IMR-90 (cell line): ENCODE data around the gene KAZN. TPM values are rescaled to one million over a fixed set of nuclear protein-coding genes. Genes with fewer than 3 reads are reported as not detected.
A peak's percentile ranks its signal among the peaks of the same experiment; 100 is the strongest.

ENCODE experiments used
- ATAC-seq: fragments of 200-7000 bp; cut with Tn5 transposase; 2 replicates; pipeline ENCODE4 v1.9.1; 2020; ENCODE audit warnings: low read depth, mild to moderate bottlenecking, moderate library complexity
- BruUV-seq: library from RNA; stranded (reverse); fragments of 400-500 nt; replicated peaks from 2 replicates; lab custom pipeline; 2021; lab: Mats Ljungman, UMichigan
- CTCF ChIA-PET: fragments of 300-600 bp; formaldehyde crosslinking; extraction: SDS; loops from one replicate; lab custom pipeline; 2021; ENCODE audit warnings: antibody characterized with exemption; lab: Yijun Ruan, JAX
- POLR2A ChIA-PET: fragments of 300-600 bp; sonication (Branson Sonifier 250); formaldehyde crosslinking; loops from one replicate; lab custom pipeline; 2022; ENCODE audit warnings: antibody characterized with exemption; ENCODE audit not compliant: unreplicated experiment; lab: Charles Lee
- DNase-seq: peaks from one replicate; pipeline ENCODE4 v3.0.0; 2013
- H2AFZ ChIP-seq: replicated peaks from 2 replicates; pipeline ENCODE3; 2013; ENCODE audit warnings: low read length, mild to moderate bottlenecking; ENCODE audit not compliant: poor library complexity
- H2AK5ac ChIP-seq: 2 replicates; pipeline ENCODE4 v1.6.1; 2013; ENCODE audit warnings: low read depth, low read length, inconsistent platforms
- H2AK9ac ChIP-seq: replicated peaks from 2 replicates; pipeline ENCODE3; 2013; ENCODE audit warnings: mild to moderate bottlenecking, low read depth, low read length, moderate library complexity; ENCODE audit not compliant: poor library complexity
- H2BK120ac ChIP-seq: 2 replicates; pipeline ENCODE4 v1.6.1; 2013; ENCODE audit warnings: low read depth, low read length, inconsistent platforms
- H2BK15ac ChIP-seq: 3 replicates; pipeline ENCODE4 v1.6.1; 2013; ENCODE audit warnings: low read depth, low read length, inconsistent platforms
- H2BK20ac ChIP-seq: 2 replicates; pipeline ENCODE4 v1.6.1; 2013; ENCODE audit warnings: low read depth, mild to moderate bottlenecking, inconsistent platforms, low read length, moderate library complexity
- H2BK5ac ChIP-seq: 2 replicates; pipeline ENCODE4 v1.6.1; 2013; ENCODE audit warnings: mild to moderate bottlenecking, low read depth, low read length, inconsistent platforms; ENCODE audit not compliant: poor library complexity, severe bottlenecking
- H3K14ac ChIP-seq: replicated peaks from 2 replicates; pipeline ENCODE4 v1.6.1; 2013; ENCODE audit warnings: low read depth, low read length, inconsistent platforms
- H3K18ac ChIP-seq: 2 replicates; pipeline ENCODE4 v1.6.1; 2013; ENCODE audit warnings: low read depth, low read length, control low read depth
- H3K23ac ChIP-seq: 2 replicates; pipeline ENCODE4 v1.6.1; 2013; ENCODE audit warnings: low read depth, low read length, inconsistent platforms
- H3K27ac ChIP-seq: 2 replicates; pipeline ENCODE4 v1.5.1; 2013; ENCODE audit warnings: mild to moderate bottlenecking, control low read depth, low read length; ENCODE audit not compliant: insufficient read depth
- H3K27me3 ChIP-seq: 2 replicates; pipeline ENCODE4 v1.6.1; 2013; ENCODE audit warnings: low read length; ENCODE audit not compliant: control insufficient read depth, insufficient read depth
- H3K36me3 ChIP-seq: 2 replicates; pipeline ENCODE4 v1.6.1; 2013; ENCODE audit warnings: low read length, mixed read lengths; ENCODE audit not compliant: control insufficient read depth, insufficient read depth
- H3K4ac ChIP-seq: 2 replicates; pipeline ENCODE4 v1.6.1; 2013; ENCODE audit warnings: low read depth, low read length, inconsistent platforms
- H3K4me1 ChIP-seq: 2 replicates; pipeline ENCODE4 v1.6.1; 2013; ENCODE audit warnings: low read length, mixed read lengths; ENCODE audit not compliant: control insufficient read depth, insufficient read depth
- H3K4me2 ChIP-seq: 2 replicates; pipeline ENCODE4 v1.6.1; 2013; ENCODE audit warnings: low read depth, mild to moderate bottlenecking, control low read depth, low read length, moderate library complexity
- H3K4me3 ChIP-seq: 2 replicates; pipeline ENCODE4 v1.5.1; 2013; ENCODE audit warnings: low read depth, mild to moderate bottlenecking, control low read depth, low read length, moderate library complexity; ENCODE audit not compliant: insufficient read depth
- H3K56ac ChIP-seq: 2 replicates; pipeline ENCODE4 v1.6.1; 2013; ENCODE audit warnings: low read length, inconsistent platforms; ENCODE audit not compliant: insufficient read depth; ENCODE audit errors: extremely low read depth
- H3K79me1 ChIP-seq, 2 experiments: 2 replicates each; pipeline ENCODE4 v1.6.1; 2013; ENCODE audit warnings: low read length in 2 of 2, inconsistent platforms in 1 of 2, low read depth in 1 of 2
- H3K9ac ChIP-seq: 2 replicates; pipeline ENCODE4 v1.6.1; 2013; ENCODE audit warnings: low read depth, low read length, control low read depth
- H3K9me1 ChIP-seq: 2 replicates; pipeline ENCODE4 v1.6.1; 2013; ENCODE audit warnings: low read length, inconsistent platforms; ENCODE audit not compliant: insufficient read depth
- H3K9me3 ChIP-seq: 2 replicates; pipeline ENCODE4 v1.6.1; 2013; ENCODE audit warnings: low read length; ENCODE audit not compliant: control insufficient read depth, insufficient read depth
- H4K20me1 ChIP-seq: 2 replicates; pipeline ENCODE4 v1.6.1; 2013; ENCODE audit warnings: low read length, inconsistent platforms; ENCODE audit not compliant: insufficient read depth
- H4K5ac ChIP-seq: 2 replicates; pipeline ENCODE4 v1.6.1; 2013; ENCODE audit warnings: mild to moderate bottlenecking, low read depth, low read length, control low read depth
- H4K8ac ChIP-seq, 2 experiments: 2 replicates each; pipeline ENCODE4 v1.6.1; 2013; ENCODE audit warnings: low read depth in 2 of 2, low read length in 2 of 2, control low read depth in 1 of 2, inconsistent platforms in 1 of 2
- H4K91ac ChIP-seq: 2 replicates; pipeline ENCODE4 v1.6.1; 2013; ENCODE audit warnings: low read depth, low read length, inconsistent platforms; ENCODE audit not compliant: insufficient read depth
- BHLHE40 ChIP-seq: fragments of 150-350 bp; IDR thresholded peaks from 2 replicates; pipeline ENCODE4 v1.6.1; 2016; ENCODE audit warnings: mild to moderate bottlenecking, low read depth, low read length
- CHD1 ChIP-seq: IDR thresholded peaks from 2 replicates; pipeline ENCODE4 v1.6.1; 2012; ENCODE audit warnings: low read depth, low read length, improper control_type of control experiment
- MXI1 ChIP-seq: IDR thresholded peaks from 2 replicates; pipeline ENCODE4 v1.6.1; 2012; ENCODE audit warnings: low read depth, mild to moderate bottlenecking, low read length, moderate library complexity, borderline replicate concordance
- NFE2L2 ChIP-seq: fragments of 150-350 bp; IDR thresholded peaks from 2 replicates; pipeline ENCODE4 v1.6.1; 2016; ENCODE audit warnings: low read depth, mild to moderate bottlenecking, low read length
- WGBS, 2 experiments: methylation state at CpG; one replicate each; pipeline versions ENCODE4 v1.1.5 to v1.1.7; 2013; ENCODE audit warnings: missing lambda C conversion rate in 2 of 2; ENCODE audit not compliant: insufficient read length in 1 of 2; ENCODE audit errors: extremely low coverage in 2 of 2; 5-methylcytosine and 5-hydroxymethylcytosine counted together
- dilution Hi-C: fragments of 300-500 bp; cut with HindIII; formaldehyde crosslinking; loops from one replicate; pipeline ENCODE4 v1.14.3; 2018; ENCODE audit warnings: low sequenced_read_pairs; ENCODE audit not compliant: unreplicated experiment
- in situ Hi-C: fragments of 300-500 bp; cut with MboI; formaldehyde crosslinking; loops from 3 replicates; pipeline ENCODE4 v1.14.3; 2019; ENCODE audit warnings: low sequenced_read_pairs, inconsistent platforms, mixed read lengths
- intact Hi-C: fragments of 100-400 bp; cut with micrococcal nuclease; formaldehyde crosslinking; loops from 2 replicates; pipeline ENCODE4 v1.10.0; 2022
- polyA plus RNA-seq, 3 experiments: library from polyadenylated mRNA; depleted of rRNA; stranded (reverse); fragments of >200 nt; gene quantifications; 2 replicates each; pipeline ENCODE4 v1.2.3, GENCODE V29; 2012; ENCODE audit warnings: low replicate concordance in 1 of 3
- total RNA-seq: library from RNA; depleted of rRNA; stranded (reverse); fragments of >200 nt; gene quantifications from 2 replicates; pipeline ENCODE4 v1.2.3, GENCODE V29; 2012
- TF ChIP-seq, protein P1 (sequence below): fragments of 150-350 bp; IDR thresholded peaks from 2 replicates; pipeline ENCODE4 v1.6.1; 2017; ENCODE audit warnings: mild to moderate bottlenecking, antibody characterized with exemption, low read length, low read depth
- TF ChIP-seq, protein P2 (sequence below): conservative IDR thresholded peaks from 2 replicates; pipeline ENCODE4 v1.5.1; 2012; ENCODE audit warnings: mild to moderate bottlenecking, low read depth, low read length, improper control_type of control experiment

The KAZN gene
- total and polyA plus RNA-seq, 2 of the 4 experiments (the other 2 are of a cell fraction), result 5.2 to 10.5 TPM

DNA sequence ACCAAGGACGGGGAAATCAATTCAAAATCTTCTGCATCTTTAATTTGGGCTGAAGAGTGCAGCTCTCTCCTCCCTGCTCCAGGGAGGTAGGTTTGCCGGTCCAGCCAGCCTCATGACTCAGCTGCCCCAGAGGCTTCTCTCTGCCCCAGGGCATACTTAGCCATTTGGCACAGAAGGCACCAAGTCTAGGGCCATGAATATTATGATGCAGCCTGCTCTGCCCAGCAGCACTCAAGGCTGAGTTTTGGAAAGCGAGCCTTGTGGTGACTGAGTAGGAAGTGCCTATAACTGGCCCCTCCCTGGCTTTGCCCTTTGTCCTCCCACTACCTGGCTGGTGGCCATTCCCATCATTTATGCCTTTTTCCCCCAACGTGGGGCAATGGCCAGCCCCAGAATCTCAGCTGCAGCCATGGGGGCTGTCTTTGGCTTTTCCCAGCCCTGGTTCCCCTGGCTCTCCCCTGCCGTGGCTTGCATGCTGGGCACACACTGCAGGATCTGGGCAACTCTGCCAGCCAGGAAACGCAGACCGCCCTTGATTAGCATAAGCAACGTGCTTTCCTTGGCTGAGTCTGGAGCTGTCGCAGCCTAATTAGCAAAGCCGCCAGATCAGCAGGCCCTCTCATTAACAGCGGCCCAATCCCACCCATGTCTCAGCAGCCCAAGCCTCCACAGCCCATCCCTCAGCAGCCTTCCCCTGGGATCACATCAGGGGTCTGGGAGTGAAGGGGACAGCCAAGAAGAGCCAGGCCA, 296.5 kb downstream of the KAZN start:
- Histone ChIP-seq H3K18ac (no peak overlapping the region), H3K9ac (no peak overlapping the region), H3K4me2 (no peak overlapping the region), H2AFZ (no peak overlapping the region), H3K4ac (no peak overlapping the region), H3K14ac (no peak overlapping the region), H3K9me3 (peaks cover 4% of the 10 kb centered on the region; the same call in 1 of the 2 replicates), H2AK9ac (no peak overlapping the region), H2BK15ac (no peak overlapping the region), H3K56ac (no peak overlapping the region), H4K91ac (no peak overlapping the region), H3K79me1 (no peaks in the 10 kb centered on the region), H2BK20ac (no peak overlapping the region), H2BK120ac (no peak overlapping the region), H3K27me3 (peaks cover 4% of the 10 kb centered on the region), H3K23ac (no peak overlapping the region), H3K9me1 (no peaks in the 10 kb centered on the region), H4K20me1 (no peaks in the 10 kb centered on the region), H2BK5ac (no peak overlapping the region), H2AK5ac (no peak overlapping the region), H3K4me3 (no peak overlapping the region), H3K36me3 (no peaks in the 10 kb centered on the region), H3K27ac (no peak overlapping the region), H4K5ac (no peak overlapping the region), H4K8ac (no peak overlapping the region), H3K4me1 (peaks cover 7% of the 10 kb centered on the region; the same call in 1 of the 2 replicates)
- ChIA-PET POLR2A (no interaction called here), CTCF (interaction anchor here (0.7 to 0.9 kb wide), 2 partner anchors 23 to 42 kb away, joined by 3 to 4 read pairs; no protein-coding TSS in a partner anchor)
- TF ChIP-seq NFE2L2 (no peak), MXI1 (no peak), CHD1 (no peak), BHLHE40 (no peak)
- TF ChIP-seq, protein P1, sequence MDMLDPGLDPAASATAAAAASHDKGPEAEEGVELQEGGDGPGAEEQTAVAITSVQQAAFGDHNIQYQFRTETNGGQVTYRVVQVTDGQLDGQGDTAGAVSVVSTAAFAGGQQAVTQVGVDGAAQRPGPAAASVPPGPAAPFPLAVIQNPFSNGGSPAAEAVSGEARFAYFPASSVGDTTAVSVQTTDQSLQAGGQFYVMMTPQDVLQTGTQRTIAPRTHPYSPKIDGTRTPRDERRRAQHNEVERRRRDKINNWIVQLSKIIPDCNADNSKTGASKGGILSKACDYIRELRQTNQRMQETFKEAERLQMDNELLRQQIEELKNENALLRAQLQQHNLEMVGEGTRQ, result no peak
- TF ChIP-seq, protein P2, sequence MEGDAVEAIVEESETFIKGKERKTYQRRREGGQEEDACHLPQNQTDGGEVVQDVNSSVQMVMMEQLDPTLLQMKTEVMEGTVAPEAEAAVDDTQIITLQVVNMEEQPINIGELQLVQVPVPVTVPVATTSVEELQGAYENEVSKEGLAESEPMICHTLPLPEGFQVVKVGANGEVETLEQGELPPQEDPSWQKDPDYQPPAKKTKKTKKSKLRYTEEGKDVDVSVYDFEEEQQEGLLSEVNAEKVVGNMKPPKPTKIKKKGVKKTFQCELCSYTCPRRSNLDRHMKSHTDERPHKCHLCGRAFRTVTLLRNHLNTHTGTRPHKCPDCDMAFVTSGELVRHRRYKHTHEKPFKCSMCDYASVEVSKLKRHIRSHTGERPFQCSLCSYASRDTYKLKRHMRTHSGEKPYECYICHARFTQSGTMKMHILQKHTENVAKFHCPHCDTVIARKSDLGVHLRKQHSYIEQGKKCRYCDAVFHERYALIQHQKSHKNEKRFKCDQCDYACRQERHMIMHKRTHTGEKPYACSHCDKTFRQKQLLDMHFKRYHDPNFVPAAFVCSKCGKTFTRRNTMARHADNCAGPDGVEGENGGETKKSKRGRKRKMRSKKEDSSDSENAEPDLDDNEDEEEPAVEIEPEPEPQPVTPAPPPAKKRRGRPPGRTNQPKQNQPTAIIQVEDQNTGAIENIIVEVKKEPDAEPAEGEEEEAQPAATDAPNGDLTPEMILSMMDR, result no peak
- 37% methylated on average over 5 of the region's 11 CpGs; no CpG with 5 or more reads in 1 of the 2 experiments for WGBS, 2 experiments
- DNase-seq, result no peak
- ATAC-seq, result peak; percentile 21; the same call in 1 of the 2 replicates
- dilution Hi-C loops, result no loop called here
- intact Hi-C loops, result no loop called here
- no TSS peak for BruUV-seq
- in situ Hi-C loops, result no loop called here
